HG02759 (cell line): Measurements from ENCODE around the gene WDR27.

ENCODE experiments used
- ATAC-seq: cut with Tn5 transposase; IDR thresholded peaks from one replicate; pipeline ENCODE4 v1.9.1; 2021; ENCODE audit warnings: mild to moderate bottlenecking, moderate library complexity; ENCODE audit not compliant: unreplicated experiment

The WDR27 gene

DNA sequence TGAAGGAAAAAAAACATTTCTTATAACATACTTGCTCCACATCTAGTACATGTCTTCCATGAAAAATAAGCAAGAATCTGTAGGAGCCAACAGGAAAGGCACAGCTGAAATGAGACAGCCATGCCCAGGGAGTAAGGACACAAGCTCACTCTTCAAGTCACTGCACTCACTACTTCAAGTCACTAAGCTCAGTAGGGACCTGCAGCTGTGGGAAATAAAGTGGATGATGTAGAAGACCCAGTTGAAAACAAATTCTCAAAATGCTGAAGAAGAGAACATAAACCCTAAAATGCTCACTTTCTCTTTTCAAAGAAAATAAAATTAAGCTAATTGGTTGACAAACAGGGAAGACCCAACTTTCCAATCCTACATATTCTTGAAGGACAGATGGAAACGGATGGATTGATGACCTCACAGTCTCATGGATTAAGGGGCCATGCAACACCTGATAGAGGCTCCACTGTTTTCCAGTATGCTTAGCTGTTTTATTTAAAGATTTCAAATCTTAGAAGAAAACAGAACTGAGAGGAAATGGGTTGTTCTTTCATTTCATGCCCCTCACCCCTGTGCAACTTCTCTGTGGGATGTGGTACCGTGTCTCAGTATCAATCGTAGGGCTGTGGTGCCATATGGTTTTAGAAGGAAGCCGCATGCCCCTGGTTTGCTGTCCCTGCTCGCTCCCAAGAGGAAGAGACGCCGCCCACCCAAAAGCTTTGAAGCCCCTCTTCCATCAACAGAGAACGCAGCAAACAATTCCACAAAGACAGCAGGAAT lies 133.3 kb downstream of the WDR27 start:
- peak; percentile 43 for ATAC-seq

DNA sequence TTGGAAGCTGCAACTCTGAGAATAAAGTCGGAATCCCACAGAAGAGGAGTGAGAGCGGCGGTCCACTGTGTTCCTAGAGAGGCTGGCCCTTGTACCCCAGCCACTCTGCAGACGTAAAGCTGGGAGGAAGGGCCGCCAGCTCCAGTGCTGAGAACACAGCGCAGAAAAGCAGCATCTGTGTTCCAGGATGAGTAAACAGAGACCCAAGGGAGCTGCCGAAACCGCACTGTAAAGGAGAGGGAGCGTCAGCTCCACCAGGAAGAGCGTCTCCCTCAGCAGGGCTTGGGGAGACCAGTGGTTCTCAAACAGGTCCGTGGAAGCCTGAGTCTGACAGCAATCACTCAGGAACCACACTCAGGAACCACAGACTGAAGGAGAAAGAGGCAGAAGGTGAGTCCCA lies 134.0 kb downstream of the WDR27 start:
- no peak for ATAC-seq

DNA sequence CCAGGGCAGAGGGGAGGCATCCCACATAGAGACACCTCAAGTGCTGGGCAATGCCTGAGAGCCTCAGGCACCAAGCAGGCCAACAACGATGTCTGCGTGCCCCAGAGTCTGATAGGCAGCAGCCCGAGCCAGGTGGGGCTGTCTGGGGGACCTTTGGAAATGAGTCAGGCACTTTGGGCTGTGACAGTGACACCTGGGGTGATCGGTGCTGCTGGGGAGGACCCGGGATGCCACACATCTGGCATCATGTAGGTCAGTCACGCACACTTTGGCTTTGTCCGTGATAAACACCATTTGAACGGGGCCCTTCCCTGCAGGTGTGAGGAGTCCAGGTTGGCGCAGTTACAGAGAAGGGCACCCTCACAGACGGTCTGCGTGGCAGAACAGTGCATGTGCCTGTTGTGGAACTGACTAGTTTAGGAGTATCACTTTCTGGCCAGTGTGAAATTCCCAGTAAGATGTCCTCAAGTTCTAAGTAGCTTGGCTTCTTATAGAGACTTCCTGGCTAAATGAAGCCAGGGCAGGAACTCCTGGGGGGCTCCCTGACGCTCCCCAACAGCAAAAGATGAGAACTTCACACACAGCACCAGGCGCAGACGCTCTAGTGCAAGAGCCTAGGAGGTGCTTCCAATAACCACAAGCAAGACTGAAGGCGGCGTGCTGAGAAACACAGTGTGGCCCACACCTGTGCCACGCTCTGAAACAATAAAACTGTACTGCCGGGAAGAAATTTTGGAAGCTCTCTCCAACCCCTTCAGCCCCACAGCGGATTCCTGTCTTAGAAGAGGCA lies 134.7 kb downstream of the WDR27 start:
- no peak for ATAC-seq

DNA sequence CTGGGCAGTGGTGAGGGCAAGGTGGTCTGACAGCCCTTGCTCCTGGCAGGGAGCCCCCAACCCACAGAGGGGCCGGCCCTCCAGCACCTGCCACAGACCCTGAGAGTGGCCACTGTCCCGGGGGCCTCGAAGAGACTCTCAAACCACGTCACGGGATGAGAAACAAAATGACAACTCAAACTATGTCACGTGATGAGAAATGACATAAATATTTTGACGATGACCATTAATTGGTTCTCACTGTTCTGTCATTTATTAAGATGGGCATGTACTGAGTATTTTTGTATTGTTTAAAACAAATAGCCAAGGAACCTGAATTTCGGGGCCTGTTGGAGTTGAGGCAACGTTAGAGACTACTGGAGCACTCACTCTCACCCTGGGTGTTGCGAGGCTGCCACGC lies 135.5 kb downstream of the WDR27 start:
- ATAC-seq: no peak

DNA sequence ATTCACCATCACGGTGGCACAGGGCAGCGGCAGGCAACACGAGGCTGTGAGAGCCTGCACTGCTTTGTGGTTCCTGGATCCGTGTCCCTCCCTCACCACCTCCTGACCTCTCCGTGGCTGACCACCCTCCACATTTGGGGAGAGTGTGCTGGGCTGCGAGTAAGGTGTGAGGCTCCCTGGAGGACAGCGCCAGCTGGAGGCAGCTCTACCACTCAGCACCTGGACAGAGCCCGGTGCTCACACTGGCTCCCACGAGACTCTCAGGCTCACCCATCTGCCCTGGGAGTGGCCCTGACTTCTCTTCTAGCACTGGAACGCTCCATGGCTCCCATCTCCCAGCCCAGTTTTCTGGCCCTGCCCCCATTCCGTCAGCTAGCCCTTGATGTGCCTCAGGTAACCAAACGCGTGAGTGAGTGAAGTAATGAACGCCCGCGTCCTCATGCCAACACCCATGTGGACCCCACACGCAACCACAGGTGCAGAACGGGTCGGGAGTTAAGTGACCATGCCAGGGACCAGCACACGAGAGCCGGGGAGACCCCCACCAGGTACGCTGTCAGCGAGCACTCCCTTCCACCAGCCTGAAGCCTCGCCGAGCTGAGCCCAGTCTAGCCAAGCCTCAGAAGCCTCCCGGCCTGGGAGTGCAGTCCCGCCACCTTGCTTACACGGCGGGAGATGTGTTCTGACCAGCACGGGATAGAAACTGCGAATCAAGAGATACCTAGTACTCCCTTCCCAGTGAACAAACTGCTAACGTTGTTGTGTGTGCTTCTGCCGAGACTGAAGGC lies 137.2 kb downstream of the WDR27 start:
- ATAC-seq: no peak

DNA sequence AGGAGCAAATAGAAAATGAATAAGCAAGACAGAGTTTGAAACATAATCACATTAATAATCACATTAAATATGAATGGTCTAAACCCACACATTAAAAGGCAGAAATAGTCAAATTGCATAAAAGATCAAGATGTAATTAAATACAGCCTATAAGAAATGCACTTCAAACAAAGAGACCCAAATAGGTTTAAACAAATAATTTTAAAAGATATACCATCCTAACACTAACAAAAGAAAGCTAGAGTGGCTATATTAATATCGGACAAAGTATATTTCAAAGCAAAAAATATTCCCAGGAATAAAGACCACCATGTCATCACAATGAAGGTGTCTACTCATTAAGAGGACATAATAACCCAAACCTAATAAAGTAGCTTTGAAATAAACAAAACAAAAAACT lies 140.2 kb downstream of the WDR27 start:
- ATAC-seq: no peak

DNA sequence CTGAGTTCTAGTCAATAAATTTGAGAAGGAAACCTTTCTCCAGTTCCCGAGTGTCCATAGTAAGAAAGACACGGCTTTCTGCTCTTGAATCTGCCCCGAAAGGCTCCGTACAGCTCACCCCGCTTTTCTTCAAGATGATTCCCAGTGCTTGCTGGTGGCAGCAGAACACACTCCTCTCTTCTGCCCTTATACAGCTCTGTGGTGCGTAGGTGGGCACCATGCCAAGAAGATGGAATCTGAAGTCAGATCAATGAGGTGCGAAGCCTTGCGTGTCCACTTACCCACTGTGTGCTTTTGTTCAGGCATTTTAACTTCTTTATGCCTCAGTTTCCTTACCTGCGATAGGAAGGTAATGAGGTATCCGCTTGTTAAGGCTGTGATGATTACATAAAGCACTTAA lies 142.2 kb downstream of the WDR27 start:
- ATAC-seq: no peak

DNA sequence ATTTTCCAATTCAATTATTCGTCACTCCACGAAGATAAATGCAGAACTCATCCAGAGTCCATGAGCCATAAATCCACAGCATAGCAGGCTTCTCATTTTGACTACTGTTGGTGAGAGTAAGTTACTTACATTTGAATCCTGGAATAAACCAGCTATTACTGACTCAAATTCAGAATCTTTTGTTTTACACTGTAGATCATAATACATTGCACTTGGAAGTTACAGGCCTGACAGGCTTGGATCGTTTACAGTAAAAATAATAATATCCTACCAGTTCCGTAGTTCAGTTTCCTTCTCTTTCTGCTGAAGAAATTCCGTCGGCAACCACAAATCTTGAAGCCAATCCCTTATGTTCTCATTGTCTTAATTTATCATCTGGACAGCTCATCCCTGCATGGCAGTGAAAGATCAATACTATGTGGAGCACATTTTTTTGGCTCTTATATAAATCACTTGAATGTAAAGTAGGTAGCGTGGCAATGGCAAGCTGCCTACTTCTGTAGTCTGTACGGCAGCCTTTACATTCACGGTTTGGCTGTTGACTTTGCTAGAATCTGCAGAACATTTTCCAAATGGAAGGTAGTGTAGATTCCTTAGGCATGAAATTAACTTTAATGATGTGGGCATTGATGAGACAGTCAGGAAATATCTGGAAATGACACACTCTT lies 142.9 kb downstream of the WDR27 start:
- no peak for ATAC-seq

DNA sequence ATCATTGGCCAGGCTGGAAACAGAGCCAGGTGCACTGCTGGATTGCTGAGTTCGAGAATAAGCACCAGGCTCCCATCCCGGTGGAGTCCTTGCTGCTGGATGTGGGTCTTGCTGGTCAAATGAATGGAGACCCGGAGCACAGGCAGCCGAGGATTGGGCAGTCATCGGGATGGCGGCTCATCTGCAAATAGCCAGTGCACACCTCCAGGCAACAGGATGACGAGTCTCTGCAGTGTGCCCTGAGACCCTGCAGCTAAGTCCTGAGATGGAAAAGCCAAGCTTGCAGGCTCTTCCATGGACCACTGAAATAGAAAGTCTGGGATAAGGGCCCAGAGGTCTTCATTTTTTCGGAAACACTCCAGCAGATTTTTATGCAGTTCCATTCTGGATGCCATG lies 143.5 kb downstream of the WDR27 start:
- ATAC-seq: no peak

DNA sequence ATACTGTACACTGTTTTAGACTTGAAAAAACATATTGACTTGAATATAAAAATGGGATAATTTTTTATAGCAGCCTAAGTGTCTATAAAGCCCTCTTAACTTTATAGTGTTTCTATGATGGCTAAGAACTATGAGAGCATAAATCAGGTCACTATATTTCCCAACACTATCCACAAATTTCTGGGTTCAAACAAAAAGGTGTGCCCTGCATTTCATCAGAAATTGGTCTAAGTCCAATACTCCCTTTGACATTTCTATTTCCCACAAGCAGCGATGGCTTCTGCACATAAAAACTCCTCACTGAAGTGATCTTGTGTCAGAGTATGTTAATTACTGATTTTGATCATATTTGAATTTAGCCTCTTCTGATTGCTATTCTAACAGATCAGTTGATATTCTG lies 143.9 kb downstream of the WDR27 start:
- no peak for ATAC-seq

DNA sequence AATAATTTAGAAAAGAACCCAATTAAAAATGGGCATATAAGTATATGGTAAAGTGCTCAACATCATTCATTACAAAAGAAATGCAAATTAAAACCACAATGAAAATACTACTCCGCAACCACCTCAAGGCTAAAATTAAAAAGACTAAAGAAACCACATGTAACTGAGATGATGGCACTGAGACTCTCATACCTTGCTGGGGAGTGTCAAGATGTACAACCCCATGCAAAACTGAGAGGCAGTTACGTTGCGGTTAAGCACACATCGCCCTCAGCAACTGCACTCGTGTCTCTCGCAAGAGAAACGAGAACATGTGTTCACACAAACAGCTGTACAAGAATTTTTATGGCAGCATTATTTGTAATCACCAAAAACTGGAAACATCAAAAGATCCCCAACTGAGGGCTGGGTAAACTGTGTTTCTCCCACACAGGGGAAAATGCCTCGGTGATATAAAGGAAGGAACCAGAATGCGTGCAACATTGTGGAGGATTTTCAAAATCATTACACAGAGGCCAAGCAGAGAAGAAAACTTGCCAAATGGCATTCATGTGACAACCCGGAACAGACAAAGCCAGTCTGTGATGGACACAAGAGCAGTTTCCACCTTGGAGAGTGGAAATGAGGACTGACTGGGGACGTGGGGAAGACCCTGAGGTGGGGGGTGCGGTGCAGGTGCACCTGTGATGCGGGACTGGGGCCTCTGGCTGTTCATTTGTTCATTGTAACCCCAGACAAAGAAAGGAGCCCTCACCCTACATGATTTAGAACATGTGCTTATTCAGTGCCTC lies 144.9 kb downstream of the WDR27 start:
- ATAC-seq: peak; percentile 100

DNA sequence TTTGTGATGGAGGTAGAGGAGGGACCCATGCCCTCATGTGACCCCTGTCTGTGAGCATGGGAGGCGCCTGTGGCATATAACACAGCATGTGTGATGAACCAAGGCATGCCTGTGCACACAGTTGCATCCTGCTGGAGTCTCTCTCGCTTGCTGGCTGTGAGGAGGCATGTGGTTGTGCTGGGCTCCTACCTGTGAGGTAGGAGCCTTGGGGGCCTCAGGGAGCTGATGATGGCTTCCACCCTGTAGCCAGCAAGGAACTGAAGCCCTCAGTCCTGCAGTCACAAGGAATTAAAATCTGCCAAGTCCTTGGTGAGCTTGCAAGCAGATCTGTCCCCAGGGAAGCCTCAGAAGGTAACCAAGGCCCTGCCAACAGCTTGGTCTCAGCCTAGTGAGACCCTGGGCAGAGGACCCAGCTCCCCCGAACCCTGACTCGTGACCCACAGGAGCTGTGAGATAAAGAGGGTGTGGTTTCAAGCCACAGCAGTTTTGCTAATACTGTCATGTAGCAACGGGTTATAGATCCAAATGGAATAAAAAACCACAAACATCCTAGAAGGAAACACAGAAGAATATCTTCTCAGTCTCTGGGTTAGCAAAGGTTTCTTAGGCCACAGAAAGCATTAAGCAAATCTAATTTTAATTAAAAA lies 145.7 kb downstream of the WDR27 start:
- ATAC-seq: no peak

DNA sequence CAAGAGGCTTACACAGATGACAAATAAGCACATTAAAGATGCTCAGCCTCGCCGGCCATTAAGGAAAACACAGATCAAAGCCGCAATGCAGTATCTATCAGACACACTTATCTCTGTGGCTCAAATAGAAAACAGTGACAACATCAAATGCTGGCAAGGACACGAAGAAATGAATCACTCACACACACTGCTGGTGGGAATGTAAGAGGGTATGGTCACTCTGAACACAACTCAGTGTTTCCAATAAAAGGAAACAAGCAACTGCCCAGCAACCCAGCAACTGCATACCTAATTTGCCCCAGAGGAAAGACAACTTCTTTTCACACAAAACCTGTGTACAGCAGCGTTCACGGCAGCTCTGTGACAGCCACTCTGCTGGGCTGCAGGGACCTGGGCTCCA lies 155.8 kb downstream of the WDR27 start:
- no peak for ATAC-seq

DNA sequence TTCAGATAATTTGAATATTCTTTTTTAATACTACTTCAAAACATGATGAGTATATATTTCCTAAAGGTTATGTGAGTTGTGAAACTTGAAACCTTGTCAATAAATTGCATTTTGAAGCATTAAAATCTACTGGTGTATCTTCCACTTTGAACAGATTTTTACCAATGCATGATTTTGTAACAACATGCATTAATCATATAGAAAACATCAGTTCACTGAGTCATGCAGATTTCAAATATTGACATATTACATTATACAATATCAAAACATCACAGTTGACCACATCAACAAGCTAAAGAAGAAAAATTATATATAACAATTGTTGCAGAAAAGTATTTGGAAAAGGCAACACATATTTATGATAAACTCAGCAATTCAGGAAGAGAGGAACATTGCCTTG lies 158.1 kb downstream of the WDR27 start:
- ATAC-seq: no peak

DNA sequence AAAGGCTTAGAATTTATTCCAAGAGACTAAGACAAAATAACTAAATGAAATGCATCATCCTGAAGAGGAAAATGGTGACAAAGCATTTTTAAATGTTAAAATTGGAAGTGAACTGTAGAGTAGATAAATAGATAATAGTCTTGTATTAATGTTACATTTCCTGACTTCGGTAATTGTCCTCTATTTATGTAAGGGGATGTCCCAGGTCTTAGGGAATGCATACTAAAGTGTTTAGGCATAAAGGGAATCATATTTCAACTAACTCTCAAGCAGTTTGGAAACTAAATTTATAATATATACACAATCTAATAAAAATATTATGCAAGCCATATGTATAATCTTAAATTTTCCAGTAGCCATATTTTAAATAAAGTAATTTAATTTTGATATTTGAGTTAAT lies 159.3 kb downstream of the WDR27 start:
- no peak for ATAC-seq

DNA sequence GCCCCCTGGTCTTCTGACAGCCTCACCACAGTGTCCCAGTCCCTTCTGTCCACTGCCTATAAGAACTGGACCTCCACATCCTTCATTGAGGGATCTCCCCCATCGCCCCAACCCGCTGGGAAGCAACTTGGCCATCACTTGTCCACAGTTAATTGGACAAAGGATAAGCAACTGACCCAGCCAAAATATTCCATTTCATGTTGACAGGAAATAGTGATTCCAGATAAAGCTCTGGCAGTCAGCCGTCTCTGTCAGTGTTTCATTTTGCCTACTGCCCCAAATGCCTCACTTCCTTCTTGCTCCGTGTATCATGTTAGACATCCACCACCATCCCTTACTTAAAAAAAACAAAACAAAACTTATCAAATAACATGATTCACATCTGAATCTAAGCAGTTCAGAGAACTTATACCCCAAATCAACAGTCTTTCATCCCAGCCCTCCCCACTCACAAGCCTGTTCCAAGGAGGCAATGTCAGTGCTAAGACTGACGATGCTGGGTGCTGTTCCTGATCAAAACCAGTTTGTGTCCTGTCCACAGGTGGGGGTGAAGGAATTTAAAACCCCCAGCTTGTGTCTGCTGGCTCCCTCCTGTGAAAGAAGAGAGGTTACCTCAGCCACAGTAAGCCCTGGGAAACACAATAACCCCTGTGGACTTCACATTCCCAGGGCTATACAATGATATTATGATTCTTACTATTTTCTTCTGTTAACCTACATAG lies 162.5 kb downstream of the WDR27 start:
- ATAC-seq: no peak

DNA sequence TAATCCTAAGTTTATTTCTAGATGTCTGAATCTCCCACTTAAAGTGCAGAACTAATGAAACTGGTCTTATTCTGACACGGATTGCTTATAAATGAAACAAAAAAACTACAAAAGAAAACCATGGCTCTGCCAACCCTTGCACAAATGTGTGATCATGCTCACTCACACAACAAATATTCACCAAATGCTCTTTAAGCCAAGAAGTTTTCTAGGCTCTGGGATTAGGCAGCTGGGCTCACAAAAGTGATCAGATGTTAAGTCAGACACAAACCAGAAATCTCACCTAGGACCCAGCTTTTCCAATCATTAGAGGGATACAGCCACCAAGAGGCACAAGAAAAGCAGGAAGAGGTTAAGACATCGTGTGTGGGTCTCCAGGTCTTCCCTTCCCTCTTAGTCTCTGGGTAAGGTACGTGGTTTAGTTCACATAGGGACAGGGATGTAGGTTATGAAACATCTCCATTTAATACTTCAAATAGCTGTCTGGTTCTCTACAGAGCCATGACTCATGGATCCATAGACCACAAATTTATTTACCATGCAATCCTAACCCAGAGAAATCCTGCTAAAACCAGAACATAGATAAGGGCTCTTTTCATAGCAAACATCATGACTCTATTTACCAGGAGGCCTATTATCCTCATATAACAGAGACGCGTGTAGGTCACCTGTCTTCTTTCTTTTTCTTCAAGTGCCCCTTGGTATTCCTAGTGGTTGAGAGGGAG lies 165.2 kb downstream of the WDR27 start:
- no peak for ATAC-seq

DNA sequence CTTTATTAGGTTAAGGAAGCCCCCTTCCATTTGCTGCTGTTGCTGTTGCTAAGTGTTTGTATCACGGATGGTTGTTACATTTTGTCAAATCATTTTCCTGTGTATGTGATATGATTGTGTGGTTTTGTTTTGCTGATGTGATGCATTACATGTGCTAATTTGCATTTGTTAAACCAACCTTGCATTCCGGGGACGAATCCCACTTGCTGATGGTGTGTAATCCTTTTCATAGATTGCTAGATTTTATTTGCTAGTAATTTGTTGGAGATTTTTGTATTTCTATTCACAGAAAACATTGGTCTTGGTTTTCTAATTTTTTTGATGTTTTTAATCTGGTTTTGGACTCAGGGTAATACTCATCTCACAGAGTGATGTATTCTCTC lies 167.8 kb downstream of the WDR27 start:
- ATAC-seq: no peak
